IPS-18c (cell line): ENCODE data around the gene CHST2.

Source experiments
- H3K4me3 ChIP-seq: 2 replicates; pipeline ENCODE4 v1.7.0; 2013; ENCODE audit warnings: low read depth, mild to moderate bottlenecking, low read length, moderate library complexity; ENCODE audit not compliant: insufficient read depth
- H3K9me3 ChIP-seq: one replicate; pipeline ENCODE4 v1.6.1; 2013; ENCODE audit warnings: mild to moderate bottlenecking, low read length, moderate library complexity; ENCODE audit not compliant: control insufficient read depth, insufficient read depth

The CHST2 gene

DNA sequence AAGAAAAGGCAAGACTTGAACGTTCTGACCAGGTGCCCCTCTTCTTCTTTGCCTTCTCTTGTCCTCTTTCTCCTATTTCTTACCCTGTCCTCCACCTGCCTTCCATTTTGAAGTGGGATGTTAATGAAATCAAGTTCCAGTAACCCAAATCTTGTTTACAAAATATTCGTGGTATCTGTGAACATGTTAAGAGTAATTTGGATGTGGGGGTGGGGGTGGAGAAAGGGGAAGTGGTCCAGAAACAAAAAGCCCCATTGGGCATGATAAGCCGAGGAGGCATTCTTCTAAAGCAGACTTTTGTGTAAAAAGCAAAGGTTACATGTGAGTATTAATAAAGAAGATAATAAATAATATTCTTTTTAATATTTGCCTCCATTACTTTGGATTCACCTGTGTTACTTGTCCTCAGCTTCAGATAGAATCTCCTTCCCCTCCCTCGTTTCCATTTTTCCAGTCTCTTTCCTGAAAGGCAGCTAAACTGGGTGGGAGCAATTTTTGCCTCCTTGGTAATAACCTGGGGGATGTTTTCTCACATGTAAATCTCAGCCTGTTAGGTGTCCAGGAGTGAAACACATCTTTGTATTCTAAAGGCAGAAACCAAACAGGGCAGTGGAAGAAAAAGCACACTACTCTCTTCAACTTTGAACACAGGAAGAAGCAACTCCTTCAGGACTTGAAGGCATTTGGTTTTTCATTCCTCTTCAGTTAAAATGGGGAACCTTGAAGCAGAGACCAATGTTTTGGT is 3.2 kb downstream of the CHST2 start:
- no peaks in the 10 kb centered on the region for H3K9me3 ChIP-seq
- no peak overlapping the region for H3K4me3 ChIP-seq

DNA sequence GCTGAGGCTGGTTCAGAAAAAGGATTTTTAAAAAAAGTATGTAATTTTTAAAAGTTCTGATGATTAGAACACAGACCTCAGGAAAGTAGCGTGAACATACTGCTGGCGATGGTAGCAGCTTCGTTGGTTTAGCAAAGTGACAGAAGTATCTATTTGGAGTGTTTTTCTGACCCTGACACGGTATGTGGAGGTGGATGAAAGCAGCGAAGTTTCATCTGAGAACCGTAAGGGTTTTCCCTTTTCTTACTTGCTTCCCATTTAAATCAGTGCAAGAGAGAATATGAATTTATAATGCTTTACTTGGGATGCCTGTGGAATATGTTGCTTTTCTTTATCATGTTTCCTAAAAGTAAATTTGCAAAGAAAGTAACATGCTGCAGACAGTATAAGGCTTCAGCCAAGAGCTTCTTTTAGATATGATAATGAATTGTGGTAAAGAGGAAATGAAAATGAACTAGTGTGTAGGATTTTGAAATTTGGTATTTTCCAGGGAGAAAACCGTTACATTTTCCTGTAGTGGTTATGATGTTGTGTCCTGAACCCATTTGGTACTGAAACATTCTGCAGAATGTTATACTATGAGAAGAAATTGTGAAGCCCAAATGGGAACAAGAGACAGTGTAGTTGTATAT is 3.9 kb downstream of the CHST2 start:
- H3K9me3 ChIP-seq = no peaks in the 10 kb centered on the region
- H3K4me3 ChIP-seq = no peak overlapping the region

DNA sequence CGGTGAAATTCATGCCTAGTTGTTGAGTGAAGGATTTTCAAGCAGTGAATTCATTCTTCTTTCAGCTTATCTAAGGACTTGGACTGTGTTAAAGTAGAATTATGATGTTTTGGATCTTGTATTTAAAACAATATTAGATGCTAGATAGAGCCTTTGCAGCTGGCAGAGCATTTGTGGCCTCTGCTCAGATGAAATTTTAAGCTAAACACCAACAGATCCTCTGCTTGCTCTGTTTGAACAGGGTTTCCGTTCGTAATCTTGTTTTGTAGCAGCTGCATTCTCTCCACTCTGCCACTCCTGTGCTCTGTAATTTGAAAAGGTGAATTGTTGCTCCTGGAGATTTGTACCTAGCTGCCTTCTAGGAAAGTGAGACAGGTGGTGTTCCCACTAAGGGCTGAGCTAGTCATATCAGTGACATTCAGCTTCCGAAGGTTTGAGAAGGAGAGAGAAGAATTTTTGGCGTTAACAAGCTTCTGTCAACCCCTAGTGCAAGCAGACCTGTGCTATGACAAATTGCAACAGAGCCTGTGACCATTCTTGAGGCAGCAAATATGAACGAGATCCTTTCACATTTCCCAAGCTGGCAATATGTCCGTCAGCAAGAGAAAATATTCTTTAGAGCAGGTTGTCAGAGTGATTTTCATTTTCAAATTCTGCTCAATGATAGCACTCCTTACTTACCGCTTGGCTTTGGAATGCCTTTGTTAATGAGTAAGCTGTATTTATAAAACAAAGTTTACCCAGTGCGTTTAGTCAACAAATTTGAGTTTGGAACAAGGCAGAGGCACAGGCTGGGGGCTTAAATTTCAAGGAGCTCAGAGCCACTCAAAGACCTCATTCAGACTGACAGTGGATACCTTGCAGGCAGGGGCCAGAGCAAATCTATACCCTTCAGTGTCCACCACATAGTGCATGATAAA is 5.3 kb downstream of the CHST2 start:
- no peak overlapping the region for H3K4me3 ChIP-seq
- no peaks in the 10 kb centered on the region for H3K9me3 ChIP-seq

DNA sequence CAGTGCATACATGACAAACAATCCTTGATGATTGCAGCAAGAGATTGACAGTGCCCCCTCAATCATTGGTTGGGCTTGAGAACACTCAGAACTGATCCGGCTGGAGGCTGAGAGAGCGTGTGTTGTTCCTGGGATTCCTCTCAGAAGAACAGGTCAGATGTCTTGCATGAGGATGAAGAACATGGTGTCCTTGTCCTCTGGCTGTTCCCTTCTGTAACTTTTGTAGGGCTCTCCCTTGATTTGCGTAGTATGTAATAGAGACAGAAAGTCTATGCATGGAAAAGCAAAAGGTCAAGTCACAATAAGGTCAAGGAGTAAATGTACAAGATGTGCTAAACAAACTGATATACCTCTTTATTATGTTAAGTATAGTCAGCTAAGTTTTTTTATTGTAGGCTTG is 8.2 kb downstream of the CHST2 start:
- no peaks in the 10 kb centered on the region for H3K9me3 ChIP-seq

DNA sequence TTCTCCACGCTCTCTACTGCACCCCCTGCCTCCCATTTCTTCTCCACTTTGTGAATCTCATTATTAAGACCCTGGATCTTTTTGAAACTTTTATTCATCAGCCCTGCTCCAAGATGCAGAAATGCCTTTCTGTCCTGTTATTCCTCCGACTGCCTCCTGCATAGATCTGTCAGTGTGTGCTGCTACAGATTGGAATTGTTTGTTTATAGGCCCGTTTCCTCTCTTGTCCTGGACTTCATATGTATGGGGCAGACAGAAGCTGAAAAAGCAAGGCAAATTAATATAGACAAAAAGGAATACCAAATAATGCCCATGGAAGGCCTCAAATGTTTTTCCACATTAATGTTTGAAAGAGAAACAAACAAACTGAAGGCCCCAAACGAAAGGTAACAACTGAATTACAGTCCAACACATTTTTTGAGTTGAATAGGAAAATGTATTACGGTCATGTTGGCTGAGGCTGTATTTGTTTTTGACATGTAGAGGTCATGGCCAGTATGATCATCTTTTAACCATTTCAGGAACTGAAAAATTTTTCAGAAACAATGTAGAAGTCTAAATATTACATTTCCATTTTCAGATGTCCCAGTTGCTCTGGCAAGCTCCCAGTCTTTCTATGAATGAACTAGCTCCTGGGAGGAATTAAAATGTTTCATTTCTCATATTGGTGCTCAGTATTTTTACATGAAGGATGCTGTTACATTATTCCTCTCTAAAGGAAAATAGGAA is 8.8 kb downstream of the CHST2 start:
- no peaks in the 10 kb centered on the region for H3K9me3 ChIP-seq
- no peak overlapping the region for H3K4me3 ChIP-seq

More for the DNA sequence above, 8.2 kb downstream of the CHST2 start:
- H3K4me3 ChIP-seq = no peak overlapping the region

DNA sequence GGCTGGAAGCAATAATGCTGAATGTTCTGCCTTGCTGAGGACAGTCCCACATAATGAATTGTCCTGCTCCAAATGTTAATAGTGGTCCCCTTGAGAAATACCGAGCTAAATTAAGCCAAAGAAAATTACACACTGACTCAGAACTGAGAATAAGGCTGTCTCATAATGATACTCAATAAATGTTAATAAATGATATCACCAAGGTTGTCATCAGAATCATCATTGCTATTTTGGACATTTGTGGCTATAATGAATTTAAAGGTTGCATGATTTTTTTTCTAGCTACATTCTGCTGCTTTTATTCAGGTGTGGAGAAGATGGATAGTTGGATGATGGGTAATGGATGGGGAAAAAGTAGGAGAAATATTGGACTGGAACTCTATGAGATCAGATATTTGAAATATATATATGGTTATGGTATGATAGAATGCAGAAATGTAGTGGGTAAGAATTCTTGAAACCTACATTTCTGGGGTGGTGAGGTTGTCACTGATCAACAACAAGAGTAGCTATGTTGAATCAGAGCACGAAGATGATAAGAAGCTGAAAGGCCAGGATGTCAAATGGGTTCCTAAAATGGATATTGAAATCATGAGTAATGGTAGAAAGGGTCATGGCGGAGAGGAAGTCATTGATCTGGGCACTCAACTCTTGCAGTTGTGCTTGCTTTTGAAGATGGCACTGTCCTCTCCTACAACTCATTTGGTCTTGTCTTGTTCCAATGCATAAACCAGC is 12.8 kb downstream of the CHST2 start:
- Histone ChIP-seq H3K4me3 (no peak overlapping the region), H3K9me3 (no peaks in the 10 kb centered on the region)

DNA sequence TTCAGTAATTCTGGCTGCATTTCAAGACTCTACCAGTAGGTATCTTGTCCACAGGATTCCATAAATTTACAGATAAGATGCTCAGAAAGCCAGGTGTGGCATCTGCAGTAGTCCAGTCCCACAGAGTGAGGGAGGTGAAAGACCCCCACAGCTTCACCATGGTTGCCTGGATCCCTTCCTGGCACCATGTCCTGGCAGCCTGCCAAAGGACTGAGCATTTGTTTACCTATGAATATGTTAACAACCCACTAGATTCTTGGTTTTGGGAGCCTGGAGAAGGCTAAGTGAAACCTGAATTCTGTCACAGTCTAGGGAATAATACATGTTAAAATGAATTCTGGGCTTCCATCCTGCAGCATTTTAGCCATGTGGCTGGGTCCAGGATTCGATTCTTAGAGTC is 14.9 kb downstream of the CHST2 start:
- no peaks in the 10 kb centered on the region for H3K9me3 ChIP-seq
- H3K4me3 ChIP-seq = no peak overlapping the region

DNA sequence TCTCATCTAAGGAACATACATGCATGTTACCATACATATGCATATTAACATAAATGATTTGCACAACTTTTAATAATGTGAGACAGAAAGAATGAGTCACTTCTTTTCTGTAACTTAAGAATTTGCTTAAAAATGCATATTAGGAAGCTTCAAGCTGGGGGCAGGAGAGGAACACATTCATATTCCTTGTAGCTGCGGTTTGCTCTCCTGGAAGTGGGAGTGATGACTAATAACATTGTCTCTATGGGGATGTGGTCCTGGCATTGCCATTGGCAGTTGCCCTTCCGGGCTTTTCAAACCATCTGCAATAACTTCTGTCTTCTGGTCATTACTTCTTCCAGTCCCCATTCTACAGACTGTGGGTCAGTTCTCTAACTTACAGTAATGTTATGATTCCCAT is 15.6 kb downstream of the CHST2 start:
- H3K4me3 ChIP-seq = no peak overlapping the region
- no peaks in the 10 kb centered on the region for H3K9me3 ChIP-seq

DNA sequence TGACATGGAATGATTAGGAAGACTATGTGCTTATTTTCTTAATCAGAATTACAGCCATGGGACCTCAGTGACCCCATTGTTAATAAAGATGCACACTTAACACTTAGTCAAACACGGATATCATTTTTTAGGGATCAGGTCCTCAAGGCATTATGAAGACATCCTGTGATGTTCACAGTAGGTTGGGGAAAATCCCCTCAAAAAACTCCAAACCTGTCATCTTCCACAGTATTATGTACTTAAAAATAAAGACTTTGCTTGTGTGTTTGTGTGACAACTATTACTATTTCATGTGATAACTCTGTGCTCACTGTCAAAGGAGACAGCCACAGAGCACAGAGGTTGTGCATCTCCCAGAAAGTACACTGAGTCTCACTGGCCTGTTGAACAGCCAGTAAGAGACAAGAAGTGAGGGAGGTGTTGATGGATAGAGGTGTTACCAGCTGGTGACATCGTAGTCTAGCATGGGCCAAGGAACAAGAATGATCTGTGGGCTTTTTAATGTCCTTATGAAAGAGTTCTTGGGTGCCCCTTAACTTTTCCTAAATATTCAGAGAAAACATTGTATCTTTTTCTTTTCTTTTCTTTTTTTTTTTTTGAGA is 18.0 kb downstream of the CHST2 start:
- Histone ChIP-seq H3K4me3 (no peak overlapping the region), H3K9me3 (no peaks in the 10 kb centered on the region)

DNA sequence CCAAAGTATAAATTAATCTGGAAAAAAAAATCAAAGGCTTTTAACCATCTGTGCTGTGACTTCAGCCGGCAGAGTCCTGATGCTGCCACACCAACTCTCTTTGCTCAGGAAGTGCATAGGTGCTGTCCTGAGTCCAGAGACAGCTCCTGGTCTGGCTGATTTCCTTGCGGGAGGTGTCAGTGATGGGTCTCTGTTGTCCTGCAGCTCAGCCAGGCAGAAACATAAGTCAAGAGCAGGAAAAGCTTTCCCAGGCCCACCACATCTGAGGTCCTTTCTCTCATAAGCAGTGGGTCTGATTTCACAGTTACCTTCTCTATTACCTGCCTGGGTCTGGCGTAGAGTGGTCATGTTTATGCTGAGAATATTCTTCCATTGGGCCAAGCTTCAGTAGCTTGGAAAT is 19.4 kb downstream of the CHST2 start:
- H3K9me3 ChIP-seq = no peaks in the 10 kb centered on the region

DNA sequence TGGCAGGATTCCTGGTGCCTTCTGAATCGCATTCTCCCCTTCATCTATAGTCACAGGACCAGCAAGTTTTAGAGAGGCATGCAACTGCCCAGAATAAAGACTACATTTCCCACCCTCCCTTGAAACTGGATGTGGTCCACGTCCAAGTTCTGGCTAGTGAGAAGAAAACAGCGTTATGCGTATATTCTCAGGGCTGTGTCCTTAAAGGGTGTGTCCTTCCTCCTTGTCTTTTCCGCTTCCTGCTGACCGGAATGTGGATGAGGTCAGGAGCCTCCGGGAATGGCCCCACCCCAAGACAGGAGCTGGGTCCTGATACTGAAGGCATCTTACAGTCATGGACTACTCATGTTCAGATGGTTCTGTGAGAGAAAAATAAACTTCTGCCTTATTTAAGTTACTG is 20.2 kb downstream of the CHST2 start:
- Histone ChIP-seq H3K4me3 (no peak overlapping the region), H3K9me3 (peaks cover 2% of the 10 kb centered on the region)

More for the DNA sequence above, 19.4 kb downstream of the CHST2 start:
- H3K4me3 ChIP-seq = no peak overlapping the region

DNA sequence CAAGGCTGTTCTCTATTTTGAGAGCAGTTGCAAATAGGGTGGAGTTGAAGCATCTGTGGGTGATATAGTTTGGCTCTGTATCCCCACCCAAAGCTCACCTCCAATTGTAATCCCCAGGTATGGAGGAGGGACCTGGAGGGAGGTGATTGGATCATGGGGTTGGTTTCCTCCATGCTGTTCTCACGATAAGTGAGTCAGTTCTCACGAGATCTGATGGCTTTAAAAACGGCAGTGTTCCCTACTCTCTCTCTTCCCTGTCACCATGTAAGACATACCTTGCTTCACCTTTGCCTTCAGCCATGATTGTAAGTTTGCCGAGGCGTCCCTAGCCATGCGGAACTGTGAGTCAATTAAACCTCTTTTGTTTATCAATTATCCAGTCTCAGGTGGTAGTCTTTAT is 21.0 kb downstream of the CHST2 start:
- H3K4me3 ChIP-seq = no peak overlapping the region

DNA sequence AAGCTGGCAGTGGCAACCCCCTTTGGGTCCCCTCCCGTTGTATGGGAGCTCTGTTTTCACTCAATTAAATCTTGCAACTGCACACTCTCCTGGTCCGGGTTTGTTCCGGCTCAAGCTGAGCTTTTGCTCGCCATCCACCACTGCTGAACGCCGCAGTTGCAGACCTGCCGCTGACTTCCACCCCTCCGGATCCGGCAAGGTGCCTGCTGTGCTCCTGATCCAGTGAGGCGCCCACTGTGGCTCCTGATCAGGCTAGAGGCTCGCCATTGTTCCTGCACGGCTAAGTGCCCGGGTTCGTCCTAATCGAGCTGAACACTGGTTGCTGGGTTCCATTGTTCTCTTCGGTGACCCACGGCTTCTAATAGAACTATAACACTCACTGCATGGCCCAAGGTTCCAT is 22.8 kb downstream of the CHST2 start:
- Histone ChIP-seq H3K9me3 (peaks cover 4% of the 10 kb centered on the region), H3K4me3 (no peak overlapping the region)

More for the DNA sequence above, 21.0 kb downstream of the CHST2 start:
- H3K9me3 ChIP-seq = peaks cover 4% of the 10 kb centered on the region

DNA sequence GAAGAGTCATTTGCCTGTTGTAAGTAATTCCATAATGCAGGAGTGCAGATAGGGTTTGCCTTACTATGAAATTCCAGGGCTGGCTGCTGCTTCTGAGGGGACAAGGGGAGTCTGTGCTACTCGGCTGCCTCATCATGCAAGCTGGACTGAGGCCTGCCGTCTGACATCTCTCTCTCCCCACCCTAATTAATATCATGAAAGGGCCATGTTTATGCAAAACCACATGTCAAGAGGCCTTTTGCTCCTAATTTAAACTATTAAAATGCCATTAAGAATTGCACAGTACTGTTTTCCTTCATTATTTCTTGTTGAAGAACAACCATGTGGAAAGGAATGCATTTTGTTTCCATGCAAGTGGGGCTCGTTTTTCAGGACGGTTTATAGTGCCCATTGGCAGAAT is 26.3 kb downstream of the CHST2 start:
- Histone ChIP-seq H3K9me3 (peaks cover 4% of the 10 kb centered on the region), H3K4me3 (no peak overlapping the region)

DNA sequence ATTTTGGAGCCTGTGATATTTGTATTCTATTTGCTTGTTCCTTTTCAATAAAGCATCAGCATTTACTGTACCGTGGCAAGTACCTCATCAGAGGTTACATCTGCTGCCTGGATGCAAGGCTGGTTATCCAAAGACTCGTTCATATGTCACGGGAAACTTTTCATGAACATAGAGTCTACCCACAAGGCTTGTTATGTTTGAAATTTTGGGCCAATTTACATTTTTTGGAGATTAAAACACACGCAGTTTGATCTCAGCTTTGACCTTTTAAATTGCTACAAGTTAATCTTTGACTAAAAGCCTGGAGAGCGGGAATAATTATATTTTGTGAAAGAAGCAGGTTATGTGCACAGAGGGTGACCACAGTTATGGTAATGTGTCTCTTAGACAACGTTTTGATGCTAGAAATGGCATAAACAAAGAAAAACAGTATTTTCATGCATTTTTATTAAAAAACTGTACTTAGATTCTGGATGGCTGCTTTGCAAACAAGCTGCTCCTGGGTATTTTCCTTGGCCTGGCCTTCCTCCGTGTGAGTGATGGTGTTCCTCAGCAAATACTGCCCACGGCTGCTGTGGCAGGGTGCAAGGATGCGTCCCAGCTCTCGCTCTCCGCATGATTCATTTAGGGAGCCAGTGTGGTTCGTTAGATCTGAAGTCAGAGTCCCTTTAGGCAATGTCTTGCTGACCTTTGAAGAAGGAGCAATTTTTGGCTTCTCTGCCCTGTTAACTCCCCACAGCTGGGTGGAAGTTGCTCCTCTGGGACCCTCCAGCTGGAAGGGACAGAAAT is 27.1 kb downstream of the CHST2 start:
- Histone ChIP-seq H3K9me3 (peaks cover 4% of the 10 kb centered on the region), H3K4me3 (no peak overlapping the region)

DNA sequence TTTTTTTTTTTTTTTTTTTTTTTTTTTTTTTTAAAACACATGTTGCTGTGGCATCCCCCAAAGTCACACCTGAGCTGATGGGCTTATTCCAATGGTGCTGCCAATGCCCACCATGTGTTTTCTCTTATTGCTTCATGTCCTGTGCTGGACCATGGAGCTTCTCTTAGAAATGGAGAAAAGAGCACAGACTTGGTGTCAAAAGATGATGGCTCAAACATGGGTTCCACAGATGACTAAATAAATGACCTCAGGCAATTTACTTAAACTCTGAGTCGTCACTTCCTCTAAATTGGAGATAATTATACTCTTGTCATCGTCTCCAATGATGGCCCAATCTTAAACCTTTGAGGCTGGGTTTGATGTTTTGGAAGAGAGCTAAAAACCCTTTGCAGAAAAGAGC is 28.1 kb downstream of the CHST2 start:
- Histone ChIP-seq H3K4me3 (no peak overlapping the region), H3K9me3 (peaks cover 4% of the 10 kb centered on the region)
